Suprapubic skin (tissue), 4 donors: ENCODE measurements around the gene FOXP4.

Experiments used
- POLR2A ChIP-seq, 2 donors: fragments of 450-650 bp; IDR thresholded peaks; one replicate each; pipeline ENCODE4 v1.6.1; 2017; ENCODE audit warnings: antibody characterized with exemption in 2 of 2, mild to moderate bottlenecking in 2 of 2, moderate library complexity in 2 of 2
- POLR2AphosphoS5 ChIP-seq, 3 donors: sonication (generic); formaldehyde crosslinking; IDR thresholded peaks; one replicate each; pipeline ENCODE4 v1.6.1; 2017; ENCODE audit warnings: antibody characterized with exemption in 3 of 3
- TF ChIP-seq, protein P1 (sequence below), 2 donors: fragments of 200-600 bp in 1 of 2; fragments of 450-650 bp in 1 of 2; sonication (generic) in 1 of 2; IDR thresholded peaks; one replicate each; pipeline ENCODE4 v1.5.1; 2016 to 2019; ENCODE audit warnings: antibody characterized with exemption in 2 of 2, mild to moderate bottlenecking in 1 of 2, moderate library complexity in 1 of 2

GRCh38 chr6:41538556-41539182 lies 7.5 kb upstream of the FOXP4 start:
- TF ChIP-seq, protein P1, sequence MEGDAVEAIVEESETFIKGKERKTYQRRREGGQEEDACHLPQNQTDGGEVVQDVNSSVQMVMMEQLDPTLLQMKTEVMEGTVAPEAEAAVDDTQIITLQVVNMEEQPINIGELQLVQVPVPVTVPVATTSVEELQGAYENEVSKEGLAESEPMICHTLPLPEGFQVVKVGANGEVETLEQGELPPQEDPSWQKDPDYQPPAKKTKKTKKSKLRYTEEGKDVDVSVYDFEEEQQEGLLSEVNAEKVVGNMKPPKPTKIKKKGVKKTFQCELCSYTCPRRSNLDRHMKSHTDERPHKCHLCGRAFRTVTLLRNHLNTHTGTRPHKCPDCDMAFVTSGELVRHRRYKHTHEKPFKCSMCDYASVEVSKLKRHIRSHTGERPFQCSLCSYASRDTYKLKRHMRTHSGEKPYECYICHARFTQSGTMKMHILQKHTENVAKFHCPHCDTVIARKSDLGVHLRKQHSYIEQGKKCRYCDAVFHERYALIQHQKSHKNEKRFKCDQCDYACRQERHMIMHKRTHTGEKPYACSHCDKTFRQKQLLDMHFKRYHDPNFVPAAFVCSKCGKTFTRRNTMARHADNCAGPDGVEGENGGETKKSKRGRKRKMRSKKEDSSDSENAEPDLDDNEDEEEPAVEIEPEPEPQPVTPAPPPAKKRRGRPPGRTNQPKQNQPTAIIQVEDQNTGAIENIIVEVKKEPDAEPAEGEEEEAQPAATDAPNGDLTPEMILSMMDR (IDR thresholded peaks at IDR 0.05), result no peak
- TF ChIP-seq POLR2AphosphoS5 (IDR thresholded peaks at IDR 0.05) (no peak), POLR2A (IDR thresholded peaks at IDR 0.05) (no peak)
